ENCODE results near the gene RHBDD1.

- no peak for TF ChIP-seq HOXA7 (CRISPR knock-in tag; IDR thresholded peaks at IDR 0.05)
- TF ChIP-seq USF2 (IDR thresholded peaks at IDR 0.05): no peak
- no peak for TF ChIP-seq NPAS2 (CRISPR knock-in tag; IDR thresholded peaks at IDR 0.05; ENCODE audit: borderline replicate concordance)
- TF ChIP-seq RFX5 (IDR thresholded peaks at IDR 0.05): no peak
Observed at GRCh38 chr2:226962176-226962773, 126.4 kb downstream of the RHBDD1 start.
